Neural progenitor cell (in vitro differentiated cells): Measurements from ENCODE around the gene TMEM198. TPM values are rescaled to one million over a fixed set of nuclear protein-coding genes. Genes with fewer than 3 reads are reported as not detected.

Source experiments
- DNase-seq: peaks from one replicate; pipeline ENCODE4 v3.0.0-alpha.2; 2016; ENCODE audit warnings: low spot score
- H2AFZ ChIP-seq: fragments of 200-600 bp; sonication (generic); replicated peaks from 2 replicates; pipeline ENCODE4 v1.6.1; 2016; ENCODE audit warnings: antibody characterized with exemption
- H3F3A ChIP-seq: fragments of 200-600 bp; sonication (generic); 2 replicates; pipeline ENCODE4 v1.6.1; 2016; ENCODE audit warnings: antibody characterized with exemption, low read depth
- H3K27ac ChIP-seq: fragments of 200-600 bp; sonication (generic); 2 replicates; pipeline ENCODE4 v1.5.1; 2016; ENCODE audit warnings: mild to moderate bottlenecking
- H3K27me3 ChIP-seq: fragments of 200-600 bp; sonication (generic); 2 replicates; pipeline ENCODE4 v1.6.1; 2016; ENCODE audit warnings: mild to moderate bottlenecking, moderate library complexity
- H3K36me3 ChIP-seq: fragments of 200-600 bp; sonication (generic); 2 replicates; pipeline ENCODE4 v1.5.1; 2016
- H3K4me1 ChIP-seq: fragments of 200-600 bp; sonication (generic); 2 replicates; pipeline ENCODE4 v1.6.1; 2016; ENCODE audit warnings: mixed run types
- H3K4me2 ChIP-seq: fragments of 200-600 bp; sonication (generic); 2 replicates; pipeline ENCODE4 v1.6.1; 2016
- H3K4me3 ChIP-seq: fragments of 200-600 bp; sonication (generic); 2 replicates; pipeline ENCODE4 v1.5.1; 2016
- H3K79me2 ChIP-seq: fragments of 200-600 bp; sonication (generic); 2 replicates; pipeline ENCODE4 v1.6.1; 2016; ENCODE audit warnings: low read depth
- H3K9ac ChIP-seq: fragments of 200-600 bp; sonication (generic); 2 replicates; pipeline ENCODE4 v1.6.1; 2016
- H3K9me3 ChIP-seq: fragments of 200-600 bp; sonication (generic); 2 replicates; pipeline ENCODE4 v1.5.1; 2016; ENCODE audit warnings: low read depth
- H4K20me1 ChIP-seq: fragments of 200-600 bp; sonication (generic); 2 replicates; pipeline ENCODE4 v1.6.1; 2016; ENCODE audit warnings: low read depth
- H3K27ac Mint-ChIP-seq: 3 replicates; pipeline ENCODE4 v1.8.0; 2021; ENCODE audit warnings: mixed read lengths
- H3K27me3 Mint-ChIP-seq: 2 replicates; pipeline ENCODE4 v1.8.0; 2022; ENCODE audit warnings: low read depth, mild to moderate bottlenecking, inconsistent platforms, moderate library complexity, mixed read lengths; ENCODE audit not compliant: insufficient read depth
- H3K36me3 Mint-ChIP-seq: 3 replicates; pipeline ENCODE4 v1.8.0; 2021; ENCODE audit warnings: mixed read lengths
- H3K4me1 Mint-ChIP-seq: 3 replicates; pipeline ENCODE4 v1.8.0; 2021; ENCODE audit warnings: mixed read lengths
- H3K4me3 Mint-ChIP-seq: 3 replicates; pipeline ENCODE4 v1.8.0; 2021; ENCODE audit warnings: mild to moderate bottlenecking, moderate library complexity, mixed read lengths
- H3K9me3 Mint-ChIP-seq: 3 replicates; pipeline ENCODE4 v1.8.0; 2020; ENCODE audit warnings: mixed read lengths
- CTCF ChIP-seq: fragments of 200-600 bp; sonication (generic); IDR thresholded peaks from 2 replicates; pipeline ENCODE4 v1.5.1; 2017; ENCODE audit warnings: antibody characterized with exemption, mild to moderate bottlenecking
- EZH2 ChIP-seq: fragments of 200-600 bp; sonication (generic); IDR thresholded peaks from 2 replicates; pipeline ENCODE4 v1.6.1; 2017; ENCODE audit warnings: antibody characterized with exemption, mild to moderate bottlenecking, moderate library complexity
- EZH2phosphoT487 ChIP-seq: fragments of 200-600 bp; sonication (generic); IDR thresholded peaks from 2 replicates; pipeline ENCODE4 v1.6.1; 2017; ENCODE audit warnings: antibody characterized with exemption
- total RNA-seq: library from RNA; depleted of rRNA; stranded (reverse); fragments of >200 nt; gene quantifications from 2 replicates; pipeline ENCODE4 v1.2.3, GENCODE V29; 2015; ENCODE audit warnings: low replicate concordance

The TMEM198 gene
- total RNA-seq, 1 donor from 2014 or later: 0.79 TPM

GRCh38 chr2:219553168-219553417 lies 9.3 kb downstream of the TMEM198 start:
- Histone ChIP-seq H3K4me1 (peaks cover 5% of the 10 kb centered on the region), H3F3A (no peaks in the 10 kb centered on the region), H3K27ac (no peak overlapping the region), H3K79me2 (no peaks in the 10 kb centered on the region), H2AFZ (no peak overlapping the region), H3K27me3 (peaks cover 39% of the 10 kb centered on the region), H3K4me2 (peak overlapping the region; percentile 98), H3K4me3 (peak overlapping the region; percentile 82), H4K20me1 (peaks cover 14% of the 10 kb centered on the region), H3K9me3 (no peaks in the 10 kb centered on the region), H3K36me3 (no peaks in the 10 kb centered on the region), H3K9ac (no peak overlapping the region)
- no peak for DNase-seq
- Mint-ChIP-seq H3K4me1 (peaks cover 11% of the 10 kb centered on the region), H3K9me3 (no peaks in the 10 kb centered on the region), H3K27me3 (peaks cover 20% of the 10 kb centered on the region), H3K36me3 (peaks cover 5% of the 10 kb centered on the region), H3K27ac (no peak overlapping the region), H3K4me3 (peak overlapping the region; percentile 80)
- no peak for TF ChIP-seq EZH2phosphoT487
- TF ChIP-seq CTCF: no peak
- no peak for TF ChIP-seq EZH2

DNA sequence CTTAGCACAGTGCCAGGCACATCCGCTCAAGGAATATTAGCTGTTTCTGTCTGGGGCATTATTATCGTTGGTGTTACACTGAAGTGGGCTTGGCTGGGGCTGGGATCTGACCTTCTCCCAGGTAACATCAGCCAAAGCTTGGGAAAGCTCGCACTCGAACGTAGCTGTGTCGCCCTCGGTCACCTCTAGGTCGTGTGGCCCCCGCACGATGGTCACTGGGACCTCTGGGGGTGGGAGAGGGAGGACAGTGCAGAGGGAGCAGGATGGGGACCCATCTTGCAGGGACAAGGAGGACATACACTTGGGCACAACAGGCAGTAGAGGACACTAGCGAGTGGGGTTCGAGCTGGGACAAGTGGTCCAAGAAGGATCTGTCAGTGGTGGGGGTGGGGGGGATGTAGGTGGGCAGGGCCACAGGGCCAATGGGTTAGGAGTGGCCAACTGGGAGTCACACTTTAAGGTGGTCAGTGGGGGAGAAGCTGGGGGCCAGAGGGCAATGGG lies 9.7 kb downstream of the TMEM198 start:
- Mint-ChIP-seq H3K4me1 (peaks cover 11% of the 10 kb centered on the region), H3K36me3 (peaks cover 6% of the 10 kb centered on the region), H3K27ac (peak overlapping the region; percentile 33), H3K4me3 (peak overlapping the region; percentile 80), H3K27me3 (peaks cover 20% of the 10 kb centered on the region), H3K9me3 (no peaks in the 10 kb centered on the region)
- H3K27ac ChIP-seq: no peak overlapping the region
- TF ChIP-seq EZH2phosphoT487 (no peak), EZH2 (no peak), CTCF (no peak)
- H3K27me3 ChIP-seq: peaks cover 39% of the 10 kb centered on the region
- peaks cover 14% of the 10 kb centered on the region for H4K20me1 ChIP-seq
- peaks cover 5% of the 10 kb centered on the region for H3K4me1 ChIP-seq
- no peaks in the 10 kb centered on the region for H3F3A ChIP-seq
- no peak overlapping the region for H2AFZ ChIP-seq
- no peak for DNase-seq
- no peaks in the 10 kb centered on the region for H3K9me3 ChIP-seq
- H3K4me3 ChIP-seq: no peak overlapping the region
- H3K4me2 ChIP-seq: peak overlapping the region; percentile 98
- H3K79me2 ChIP-seq: no peaks in the 10 kb centered on the region
- no peak overlapping the region for H3K9ac ChIP-seq
- no peaks in the 10 kb centered on the region for H3K36me3 ChIP-seq

- no peak for TF ChIP-seq CTCF
- TF ChIP-seq EZH2: no peak
- TF ChIP-seq EZH2phosphoT487: no peak
- Mint-ChIP-seq H3K36me3 (peaks cover 9% of the 10 kb centered on the region), H3K27ac (no peak overlapping the region), H3K4me1 (peaks cover 11% of the 10 kb centered on the region), H3K4me3 (peak overlapping the region; percentile 80), H3K9me3 (no peaks in the 10 kb centered on the region), H3K27me3 (peaks cover 15% of the 10 kb centered on the region)
- Histone ChIP-seq H3K9ac (no peak overlapping the region), H3F3A (no peaks in the 10 kb centered on the region), H2AFZ (no peak overlapping the region), H3K4me2 (no peak overlapping the region), H3K36me3 (no peaks in the 10 kb centered on the region), H3K4me1 (peaks cover 5% of the 10 kb centered on the region), H3K9me3 (no peaks in the 10 kb centered on the region), H3K27ac (no peak overlapping the region), H4K20me1 (peaks cover 14% of the 10 kb centered on the region), H3K4me3 (no peak overlapping the region), H3K27me3 (peaks cover 39% of the 10 kb centered on the region), H3K79me2 (no peaks in the 10 kb centered on the region)
- DNase-seq: no peak
These were observed 10.5 kb downstream of the TMEM198 start for GRCh38 chr2:219554350-219554749.
